Measurements from ENCODE around the gene ULK4.

- TF ChIP-seq CTCF (IDR thresholded peaks at IDR 0.05; ENCODE audit: low read depth, low read length) (no peak), MYC (IDR thresholded peaks at IDR 0.05; ENCODE audit: low read depth, low read length) (no peak), POLR2A (IDR thresholded peaks at IDR 0.05; ENCODE audit: extremely low read depth, insufficient read length) (no peak), MAX (IDR thresholded peaks at IDR 0.05; ENCODE audit: low read depth, low read length) (no peak)
Observed at GRCh38 chr3:41688595-41689380, 273.1 kb downstream of the ULK4 start.

Measured in NB4 (cell line).